Heart right ventricle (tissue), 16 donors: ENCODE measurements around the gene ILF3. TPM values are rescaled to one million over a fixed set of nuclear protein-coding genes. Genes with fewer than 3 reads are reported as not detected.

Experiments
- ATAC-seq, 8 donors: fragments of 200-7000 bp; cut with Tn5 transposase; one replicate each; pipeline ENCODE4 v1.9.1; 2020; ENCODE audit warnings: mild to moderate bottlenecking in 8 of 8, moderate library complexity in 8 of 8, moderate number of reproducible peaks in 1 of 8
- DNase-seq, 2 donors: peaks; one replicate each; pipeline ENCODE4 v3.0.0-alpha.2; 2020
- H3K27ac ChIP-seq, 10 donors: fragments of 200-600 bp; sonication (generic) in 2 of 10; one replicate each; pipeline versions ENCODE4 v1.5.0 to v1.8.0; 2020 to 2022; ENCODE audit warnings: mild to moderate bottlenecking in 3 of 10
- H3K27me3 ChIP-seq, 7 donors: fragments of 200-600 bp; one replicate each; pipeline ENCODE4 v1.8.0; 2021 to 2022; ENCODE audit warnings: mild to moderate bottlenecking in 2 of 7
- H3K36me3 ChIP-seq, 9 donors: fragments of 200-600 bp; sonication (generic) in 1 of 9; one replicate each; pipeline versions ENCODE4 v1.5.0 to v1.8.0; 2020 to 2022; ENCODE audit warnings: mild to moderate bottlenecking in 2 of 9
- H3K4me1 ChIP-seq, 9 donors: fragments of 200-600 bp; sonication (generic) in 1 of 9; one replicate each; pipeline versions ENCODE4 v1.5.0 to v1.8.0; 2020 to 2022; ENCODE audit warnings: mild to moderate bottlenecking in 4 of 9
- H3K4me3 ChIP-seq, 10 donors: fragments of 200-600 bp; sonication (generic) in 2 of 10; one replicate each; pipeline versions ENCODE4 v1.5.0 to v1.8.0; 2020 to 2022; ENCODE audit warnings: mild to moderate bottlenecking in 7 of 10, moderate library complexity in 2 of 10
- H3K9me3 ChIP-seq, 11 donors: fragments of 200-600 bp in 10 of 11; sonication (generic) in 2 of 11; one replicate each; pipeline versions ENCODE4 v1.5.0 to v1.8.0; 2013 to 2022; ENCODE audit warnings: mild to moderate bottlenecking in 2 of 11, control low read depth in 1 of 11, moderate library complexity in 1 of 11
- WGBS, 2 donors: extraction: QIAGEN DNeasy Blood & Tissue Kit; methylation state at CpG; one replicate each; pipeline ENCODE4 v1.1.7; 2013; ENCODE audit warnings: inconsistent platforms in 1 of 2; 5-methylcytosine and 5-hydroxymethylcytosine counted together
- intact Hi-C, 10 donors: fragments of 100-400 bp; cut with DNase I; formaldehyde crosslinking; loops; one replicate each; pipeline versions ENCODE4 v1.11.1 to v1.14.2; 2022
- polyA plus RNA-seq, 2 donors: library from polyadenylated mRNA; stranded (reverse); fragments of 200-250 nt; gene quantifications; one replicate each; pipeline ENCODE4 v1.2.3, GENCODE V29; 2013
- total RNA-seq, 10 donors: library from RNA; stranded (reverse); fragmentation: NEBNext Ultra II Directional in 3 of 10; extraction: Animal tissue kit (Norgen Biotek cat#: 25700) in 3 of 10; gene quantifications; one replicate each; pipeline versions ENCODE4 v1.2.1 to v1.2.4, GENCODE V29; 2021 to 2023
- TF ChIP-seq, protein P1 (sequence below), 9 donors: fragments of 200-600 bp; sonication (generic) in 2 of 9; IDR thresholded peaks; one replicate each; pipeline versions ENCODE4 v1.5.0 to v1.8.0; 2021 to 2022; ENCODE audit warnings: antibody characterized with exemption in 9 of 9, mild to moderate bottlenecking in 5 of 9, moderate library complexity in 1 of 9
- donor health status: Arrhythmogenic right ventricular cardiomyopathy.
- donor health status: ischemic (EF 13 %, LVEDD 7.1; RV severe dilation, severe dysfunction).
- donor health status: healthy with polysubstance abuse.
- donor health status: DM: no; HTN: yes; CAD: no.
- donor health status: DM: no; HTN: no; CAD: no.
- donor health status: ischemic (EF 25% LVEDD 6.9; RV normal size, moderate dysfunction).
- donor health status: ischemic (EF 25% LVEDD 5.7; RV mildly dilated, moderate dysfunction).
- donor health status: healthy.
- donor health status: DM: yes; HTN: yes; CAD: no.
- donor health status: Ischemic cardiomyopathy.
- donor health status: ischemic (EF 35%, LVEDD 5.7; RV mildly dilated, moderate dysfunction).
- donor health status: nonischemic (EF 11% LVEDD 7.7; RV severe dilation, severe dysfunction).
- donor health status: DM: yes; HTN: yes; CAD: no.
- donor health status: PGD.
- donor health status: ischemic (EF 29% LVEDD 5.4; RV normal size, mild dysfunction).
- donor health status: nonischemic (EF 23%, LVEDD 6.1; RV moderate dilation, normal function).

Gene ILF3
- total and polyA plus RNA-seq, 12 donors: 68.1 to 129 (median 109) TPM

DNA sequence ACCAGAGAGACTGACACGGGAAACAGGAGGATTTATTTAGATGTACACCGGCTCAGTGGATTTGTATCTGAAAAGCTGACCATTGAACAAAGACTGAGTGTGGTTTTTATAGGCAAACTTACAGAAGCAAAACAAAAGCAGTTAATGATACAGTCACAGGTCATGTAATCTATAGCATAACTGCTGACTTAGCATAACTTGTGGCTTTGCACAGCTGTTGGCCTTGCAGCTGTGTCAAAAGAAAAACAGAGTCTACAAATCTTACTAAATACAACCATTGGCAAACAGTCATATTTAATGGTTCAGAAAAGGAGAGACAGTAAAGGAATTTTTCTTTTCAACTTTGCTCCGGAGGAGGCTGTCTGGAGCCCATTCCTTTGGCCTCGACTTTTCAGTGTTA lies 2.3 kb upstream of the ILF3 start:
- TF ChIP-seq, protein P1, sequence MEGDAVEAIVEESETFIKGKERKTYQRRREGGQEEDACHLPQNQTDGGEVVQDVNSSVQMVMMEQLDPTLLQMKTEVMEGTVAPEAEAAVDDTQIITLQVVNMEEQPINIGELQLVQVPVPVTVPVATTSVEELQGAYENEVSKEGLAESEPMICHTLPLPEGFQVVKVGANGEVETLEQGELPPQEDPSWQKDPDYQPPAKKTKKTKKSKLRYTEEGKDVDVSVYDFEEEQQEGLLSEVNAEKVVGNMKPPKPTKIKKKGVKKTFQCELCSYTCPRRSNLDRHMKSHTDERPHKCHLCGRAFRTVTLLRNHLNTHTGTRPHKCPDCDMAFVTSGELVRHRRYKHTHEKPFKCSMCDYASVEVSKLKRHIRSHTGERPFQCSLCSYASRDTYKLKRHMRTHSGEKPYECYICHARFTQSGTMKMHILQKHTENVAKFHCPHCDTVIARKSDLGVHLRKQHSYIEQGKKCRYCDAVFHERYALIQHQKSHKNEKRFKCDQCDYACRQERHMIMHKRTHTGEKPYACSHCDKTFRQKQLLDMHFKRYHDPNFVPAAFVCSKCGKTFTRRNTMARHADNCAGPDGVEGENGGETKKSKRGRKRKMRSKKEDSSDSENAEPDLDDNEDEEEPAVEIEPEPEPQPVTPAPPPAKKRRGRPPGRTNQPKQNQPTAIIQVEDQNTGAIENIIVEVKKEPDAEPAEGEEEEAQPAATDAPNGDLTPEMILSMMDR (IDR thresholded peaks at IDR 0.05): no peak
- H3K27ac ChIP-seq: peak overlapping the region in 1 of 10 donors; percentile 92
- intact Hi-C loops: loop anchor here in 2 of 10 donors (5.0 to 10.0 kb wide), 2 partner anchors 85 to 157 kb away; partner anchors contain the start of genes CDKN2D (in 2 of the 2) and KRI1 (in 2 of the 2)

DNA sequence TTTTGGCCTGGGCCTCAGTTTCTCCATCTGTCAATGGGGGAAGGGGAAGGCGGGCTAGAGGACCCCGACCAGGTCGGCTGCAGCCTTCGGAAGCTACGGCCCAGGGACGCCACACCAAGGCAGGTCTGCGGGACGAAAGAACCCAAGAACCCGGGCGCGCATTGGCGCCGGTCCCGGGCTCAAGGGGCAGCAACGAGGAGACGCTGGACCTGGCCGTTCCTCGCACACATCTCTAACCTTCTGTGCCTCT lies 739 bp upstream of the ILF3 start:
- peaks cover 7 to 47% (median 40%) of the 10 kb centered on the region in 9 donors for H3K4me1 ChIP-seq
- ATAC-seq: peak in 4 of 8 donors; percentile 0 to 36 (median 19)
- intact Hi-C loops: loop anchor here in 3 of 10 donors (1.0 to 10.0 kb wide), 3 partner anchors 48 to 159 kb away; partner anchors contain the start of genes CDKN2D (in 2 of the 3), KRI1 (in 2 of the 3) and QTRT1 (in 1 of the 3)
- H3K4me3 ChIP-seq: peak overlapping the region; percentile 55 to 100 (median 81)
- peaks cover 0 to 17% (median 0%) of the 10 kb centered on the region in 9 donors for H3K36me3 ChIP-seq
- no peak for DNase-seq
- WGBS, 2 donors: 0% methylated on average over 18 of the region's 18 CpGs
- TF ChIP-seq, protein P1 (IDR thresholded peaks at IDR 0.05): no peak
- H3K9me3 ChIP-seq: no peaks in the 10 kb centered on the region
- H3K27ac ChIP-seq: peak overlapping the region; percentile 84 to 99 (median 96)
- H3K27me3 ChIP-seq: no peaks in the 10 kb centered on the region

More for the DNA sequence above, 2.3 kb upstream of the ILF3 start:
- Histone ChIP-seq H3K4me1 (peaks cover 7 to 40% (median 36%) of the 10 kb centered on the region in 9 donors), H3K36me3 (peaks cover 0 to 6% (median 0%) of the 10 kb centered on the region in 9 donors), H3K9me3 (no peaks in the 10 kb centered on the region), H3K27me3 (no peaks in the 10 kb centered on the region), H3K4me3 (peak overlapping the region in 2 of 10 donors; percentile 100)
- no peak for ATAC-seq
- WGBS, 2 donors: 84 to 93% methylated on average over 4 of the region's 4 CpGs
- DNase-seq: no peak

DNA sequence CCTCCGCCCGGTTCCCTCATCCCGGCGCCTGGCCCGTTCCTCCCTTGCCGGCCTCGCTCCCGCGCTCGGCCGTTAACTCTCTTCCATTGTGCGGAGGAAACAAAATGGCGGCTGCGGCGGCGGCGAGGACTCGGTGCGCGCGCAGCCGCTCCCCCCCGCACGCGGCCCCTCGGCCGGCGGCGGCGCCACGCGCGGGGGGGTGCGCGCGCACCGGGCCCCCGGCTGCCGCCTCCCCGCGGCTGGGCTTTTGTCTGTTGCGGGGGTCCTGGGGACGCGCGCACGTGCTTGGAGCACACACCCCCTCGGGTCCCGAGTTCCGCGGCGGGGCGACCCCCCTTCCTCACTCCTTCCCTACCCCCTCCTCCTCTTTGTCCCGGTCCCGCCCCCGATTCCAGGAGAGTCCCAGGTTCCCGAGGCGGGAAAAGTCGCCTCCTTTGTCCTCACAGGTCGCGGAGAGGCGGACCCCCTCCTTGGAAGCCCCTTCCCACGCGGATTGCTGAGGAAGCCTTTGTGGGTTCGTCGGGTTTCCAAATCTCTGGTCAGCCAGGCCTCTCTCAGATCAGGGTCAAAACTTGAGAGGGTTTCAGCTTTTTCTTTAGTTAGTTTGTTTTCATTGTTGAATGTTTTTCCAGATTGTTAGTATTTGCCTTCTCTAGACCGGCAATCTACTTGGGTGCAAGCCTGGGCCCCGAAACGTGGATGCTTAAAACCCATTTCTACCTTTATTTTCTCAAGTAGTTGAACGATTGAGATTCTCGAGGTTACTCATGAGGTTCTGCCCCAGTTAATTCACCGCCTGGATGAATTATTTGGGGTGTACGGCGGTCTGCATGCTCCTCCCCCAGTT lies 687 bp downstream of the ILF3 start:
- H3K4me1 ChIP-seq: peaks cover 7 to 60% (median 45%) of the 10 kb centered on the region in 9 donors
- TF ChIP-seq, protein P1 (IDR thresholded peaks at IDR 0.05): no peak
- ATAC-seq (peak in 5 of 8 donors; percentile 1 to 41 (median 4)), DNase-seq (peak; percentile 51 to 52)
- intact Hi-C loops: loop anchor here in 3 of 10 donors (5.0 to 10.0 kb wide), 3 partner anchors 37 to 160 kb away; partner anchors contain the start of genes CDKN2D (in 2 of the 3) and KRI1 (in 2 of the 3)
- peak overlapping the region; percentile 82 to 99 (median 96) for H3K27ac ChIP-seq
- peaks cover 0 to 20% (median 0%) of the 10 kb centered on the region in 9 donors for H3K36me3 ChIP-seq
- no peaks in the 10 kb centered on the region for H3K9me3 ChIP-seq
- no peaks in the 10 kb centered on the region for H3K27me3 ChIP-seq
- 1 to 2% methylated on average over 54 to 73 of the region's 73 CpGs for WGBS, 2 donors
- H3K4me3 ChIP-seq: peak overlapping the region; percentile 67 to 100 (median 92)

DNA sequence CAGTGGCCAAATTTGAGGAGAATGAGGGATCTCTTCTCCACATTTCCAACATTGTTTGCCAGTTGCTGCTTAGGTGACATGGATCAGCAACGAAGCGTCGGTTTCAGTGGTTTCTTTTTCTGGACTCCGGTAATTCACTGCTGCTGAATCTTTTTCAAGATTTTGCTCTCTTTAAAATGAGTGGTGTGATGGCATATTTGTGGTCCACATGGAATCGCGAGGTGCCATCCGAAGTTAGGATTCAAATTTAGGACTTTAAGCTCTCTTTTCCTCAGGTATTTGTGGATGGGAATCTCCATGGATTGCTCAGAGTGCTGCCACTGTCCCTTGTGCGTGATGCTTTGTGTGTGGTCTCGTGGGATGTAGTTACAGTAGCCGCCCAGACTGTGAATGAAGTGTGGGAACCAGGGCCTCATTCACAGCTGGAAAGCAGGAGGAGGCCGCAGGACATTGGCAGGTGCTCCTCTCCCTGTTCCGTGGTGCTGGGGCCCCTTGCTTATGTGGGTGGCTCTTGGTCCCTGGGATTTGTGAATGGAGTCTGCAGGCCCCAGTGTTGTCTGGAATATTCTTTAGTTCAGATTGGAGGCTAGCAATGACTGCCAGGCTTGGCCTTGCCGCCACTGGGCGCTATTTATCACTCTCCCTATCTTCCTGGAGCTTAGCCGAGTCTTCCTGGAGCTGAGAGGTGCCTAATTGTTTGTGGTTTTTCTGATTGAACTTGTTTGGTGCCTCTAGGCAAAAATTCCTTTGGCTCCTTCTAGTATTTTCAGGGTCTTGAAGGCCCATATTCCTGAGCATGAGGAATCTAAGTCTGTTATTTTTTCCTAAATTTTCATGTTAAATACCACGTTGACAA lies 1.5 kb downstream of the ILF3 start:
- H3K4me1 ChIP-seq: peaks cover 7 to 68% (median 54%) of the 10 kb centered on the region in 9 donors

More for the DNA sequence above, 1.5 kb downstream of the ILF3 start:
- ATAC-seq: no peak
- 5 to 6% methylated on average over 16 of the region's 16 CpGs for WGBS, 2 donors
- peaks cover 0 to 28% (median 0%) of the 10 kb centered on the region in 9 donors for H3K36me3 ChIP-seq
- peak overlapping the region in 7 of 10 donors; percentile 95 to 99 (median 97) for H3K27ac ChIP-seq
- peak overlapping the region; percentile 67 to 100 (median 92) for H3K4me3 ChIP-seq
- H3K9me3 ChIP-seq: no peaks in the 10 kb centered on the region
- intact Hi-C loops: loop anchor here in 2 of 10 donors (5.0 to 10.0 kb wide), 2 partner anchors 37 to 161 kb away; no protein-coding TSS in a partner anchor
- DNase-seq: no peak
- no peaks in the 10 kb centered on the region for H3K27me3 ChIP-seq
- TF ChIP-seq, protein P1 (IDR thresholded peaks at IDR 0.05): no peak
